NCI-H146 treated with DMSO at 0.1 percent for 48 hours (cell line): ENCODE measurements around the gene C20orf144.
A peak's percentile ranks its signal among the peaks of the same experiment; 100 is the strongest.

ENCODE experiments used
- DNase-seq: peaks from one replicate; lab custom pipeline; 2025; ENCODE audit not compliant: unreplicated experiment; lab: John Stamatoyannopoulos, UW

Gene C20orf144

DNA sequence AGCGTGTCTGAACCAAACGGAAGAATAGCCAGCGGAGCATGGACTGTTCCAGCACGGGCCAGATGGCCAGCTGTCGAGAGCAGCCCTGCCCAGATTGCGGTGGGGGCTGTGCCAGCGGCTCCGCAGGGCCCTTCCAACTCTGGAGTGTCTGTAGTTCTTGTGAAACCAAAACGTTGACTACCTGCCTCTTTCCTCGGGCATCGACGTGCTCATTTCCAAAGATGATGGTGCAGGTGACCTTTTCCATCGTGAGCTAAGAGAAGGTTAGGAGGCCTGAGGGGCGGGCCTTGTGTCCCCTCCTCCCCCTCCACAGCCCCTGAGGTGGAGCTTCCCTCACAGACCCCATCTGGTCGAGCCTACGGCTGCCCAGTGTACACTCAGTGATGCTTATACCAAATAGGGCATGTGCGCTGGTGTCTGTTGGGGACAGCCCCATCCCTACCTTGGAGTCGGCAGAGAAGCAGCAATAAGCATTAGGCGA is 12.9 kb upstream of the C20orf144 start:
- no peak for DNase-seq

DNA sequence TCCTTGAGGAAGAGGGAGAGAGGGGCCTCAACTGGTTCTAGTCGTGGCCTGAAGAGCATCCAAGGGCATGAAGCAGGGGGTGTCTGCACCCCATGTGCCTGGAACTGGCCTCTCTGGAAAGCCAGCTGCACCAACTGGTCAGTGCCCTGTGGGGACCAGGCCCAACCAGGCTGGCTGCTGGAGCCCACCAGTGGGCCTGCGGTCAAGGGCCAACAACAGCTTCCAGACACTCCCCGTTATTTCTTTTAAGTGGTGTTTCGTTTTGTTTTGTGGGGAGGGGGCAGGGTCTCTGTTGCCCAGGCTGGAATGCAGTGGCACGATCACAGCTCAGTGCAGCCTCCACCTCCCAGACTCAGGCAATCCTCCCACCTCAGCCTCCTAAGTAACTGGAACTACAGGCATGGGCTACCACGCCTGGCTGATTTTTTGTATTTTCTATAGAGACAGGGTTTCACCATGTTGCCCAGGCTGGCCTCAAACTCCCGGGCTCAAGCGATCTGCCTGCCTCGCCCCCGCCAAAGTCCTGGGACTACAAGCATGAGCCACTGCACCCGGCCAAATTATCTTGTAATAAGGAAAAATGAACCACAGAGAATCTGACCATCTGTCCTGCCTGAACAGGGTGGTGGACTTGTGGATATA is 11.9 kb upstream of the C20orf144 start:
- no peak for DNase-seq

DNA sequence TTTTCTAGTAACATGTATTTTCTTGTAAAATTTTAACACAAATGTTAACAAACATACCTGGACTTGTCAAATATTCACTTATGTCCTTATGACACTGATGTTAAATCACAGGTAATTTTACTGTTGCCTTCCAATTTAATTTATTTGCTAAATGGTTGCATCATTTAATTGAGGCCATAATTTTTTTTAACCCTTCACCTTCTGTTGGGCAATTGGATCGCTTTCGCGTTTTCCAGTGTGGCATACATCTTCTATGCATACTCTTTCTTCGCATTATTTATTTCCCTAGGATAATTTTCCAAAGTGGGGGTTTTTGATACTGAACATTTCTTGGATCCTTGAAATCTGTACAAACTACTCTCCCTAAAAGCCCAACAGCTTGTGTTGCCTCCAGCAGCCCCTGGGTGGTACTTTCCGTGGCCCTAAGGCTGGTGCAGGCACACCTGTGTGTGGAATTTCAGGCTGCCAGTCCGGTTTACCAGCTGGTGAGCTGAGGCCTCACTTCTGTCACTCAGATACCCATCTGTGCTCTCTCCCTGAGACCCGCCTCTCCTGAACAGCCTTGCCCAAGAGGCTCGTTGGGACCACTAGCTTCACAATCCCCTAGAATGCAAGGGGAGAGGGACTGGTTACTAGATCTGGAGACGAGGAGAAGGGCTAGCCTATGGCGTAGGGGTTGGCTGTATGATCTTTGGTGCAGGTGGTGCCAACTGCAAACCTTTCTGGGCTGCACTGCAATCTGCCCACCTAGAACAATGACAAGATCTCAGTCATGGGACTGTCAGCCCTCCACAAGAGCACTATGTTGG is 11.2 kb upstream of the C20orf144 start:
- DNase-seq: no peak

DNA sequence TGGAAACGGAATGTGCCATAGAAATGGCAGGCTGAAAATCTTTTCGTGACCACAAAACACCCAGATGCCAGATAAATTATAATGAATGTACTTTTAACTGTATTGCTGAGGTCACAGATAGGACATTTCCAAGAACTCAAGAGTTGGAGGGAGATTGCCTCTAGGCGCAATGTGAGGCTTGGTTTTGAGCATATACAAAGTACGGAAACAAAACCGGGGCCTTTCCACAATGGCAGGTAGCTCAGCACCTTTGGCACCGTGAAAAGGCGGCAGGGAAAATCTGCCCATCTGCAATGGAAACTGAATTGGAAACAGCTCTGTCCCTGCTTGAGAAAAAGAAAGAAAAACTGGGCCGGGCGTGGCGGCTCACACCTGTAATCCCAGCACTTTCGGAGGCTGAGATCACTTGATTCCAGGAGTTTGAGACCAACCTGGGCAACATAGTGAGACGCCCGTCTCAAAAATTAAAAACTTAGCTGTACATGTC is 10.5 kb upstream of the C20orf144 start:
- no peak for DNase-seq

DNA sequence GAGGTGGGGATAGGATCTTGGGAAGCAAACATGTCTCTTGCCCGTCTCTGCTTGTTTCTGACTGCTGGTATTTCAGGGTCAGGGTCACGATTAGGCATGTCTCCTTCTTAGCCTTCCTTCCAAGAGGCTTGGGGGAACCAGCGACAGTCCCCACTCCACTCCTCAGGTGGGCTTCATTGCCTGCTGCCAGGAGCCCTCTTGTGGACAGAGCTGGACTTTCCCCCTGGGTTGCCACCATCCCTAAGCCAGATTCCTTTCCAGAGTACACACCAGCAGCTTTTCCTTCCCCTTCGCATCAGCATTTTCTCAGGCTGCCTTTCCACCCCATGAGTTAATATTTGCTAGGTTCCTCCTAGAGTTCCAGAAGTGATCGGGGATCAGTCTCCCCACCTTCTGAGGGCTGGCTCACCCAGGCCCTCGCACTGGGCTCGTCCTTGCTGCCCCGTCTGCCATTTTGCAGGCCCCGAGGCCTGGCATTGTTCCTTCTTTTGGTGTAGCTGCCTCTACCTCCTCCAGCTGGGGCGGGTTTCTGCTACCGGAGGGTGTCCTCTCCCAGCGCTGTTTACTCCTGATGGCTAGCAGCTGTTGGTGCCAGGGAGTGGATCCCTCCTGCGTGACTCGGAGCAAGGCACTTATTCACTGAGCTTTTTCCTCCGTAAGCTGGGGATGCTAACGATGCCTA is 8.8 kb upstream of the C20orf144 start:
- DNase-seq: peak; percentile 68

DNA sequence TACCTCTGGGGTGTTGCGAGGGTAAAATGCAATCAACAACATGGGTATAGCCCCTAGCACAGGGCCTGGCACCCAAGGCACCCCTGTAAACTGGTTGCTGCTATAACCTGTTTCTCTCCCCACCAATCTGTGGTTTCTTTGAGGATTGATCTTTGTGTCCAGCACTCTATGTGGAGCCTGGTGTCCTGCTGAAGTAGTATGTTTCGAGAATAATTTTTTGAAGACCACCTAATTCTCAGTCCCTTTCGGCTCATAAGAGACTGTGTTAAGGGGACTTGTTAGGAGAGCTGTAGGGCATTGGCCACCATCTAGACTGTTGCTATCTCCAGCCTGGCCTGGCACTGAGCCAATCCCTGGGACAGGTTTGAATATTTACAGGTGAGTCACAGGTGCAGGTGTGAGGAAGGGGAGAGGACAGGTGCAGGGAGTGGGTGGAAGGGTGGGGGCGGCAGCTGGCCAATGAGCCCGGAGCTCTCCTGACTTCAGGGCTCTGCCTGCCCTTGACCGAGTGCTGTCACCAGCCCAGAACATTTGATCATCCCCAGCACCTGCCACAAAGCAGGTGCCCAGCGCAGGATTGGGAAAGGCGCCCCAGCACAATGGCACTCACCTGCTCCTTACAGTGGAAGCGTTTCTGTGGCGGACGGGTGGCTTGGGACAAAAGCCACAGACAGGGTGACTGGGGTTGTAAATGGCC is 8.1 kb upstream of the C20orf144 start:
- DNase-seq: peak; percentile 99

DNA sequence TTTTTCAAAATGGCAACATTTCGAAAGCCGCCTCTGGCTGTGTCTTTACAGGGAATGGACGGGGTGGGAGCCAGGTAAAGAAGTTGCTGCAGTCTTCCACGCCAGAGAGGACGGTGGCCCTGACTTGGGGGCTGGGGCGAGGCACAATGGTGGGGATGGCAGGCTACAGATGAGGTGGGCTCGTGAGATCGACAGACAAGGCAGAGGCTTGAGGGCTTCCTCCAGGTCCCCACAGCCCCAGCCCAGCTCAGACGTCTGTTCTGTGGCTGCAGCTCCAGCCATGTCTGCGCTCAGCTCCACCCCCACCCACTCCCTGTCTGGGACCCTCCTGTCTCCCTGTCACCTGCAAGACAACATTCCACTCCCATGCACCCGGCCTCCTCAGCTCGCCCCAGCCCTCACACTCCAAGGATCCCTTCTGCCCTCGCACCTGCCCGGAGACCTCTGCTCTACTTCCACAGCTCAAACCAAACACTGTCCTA is 7.4 kb upstream of the C20orf144 start:
- DNase-seq: no peak

DNA sequence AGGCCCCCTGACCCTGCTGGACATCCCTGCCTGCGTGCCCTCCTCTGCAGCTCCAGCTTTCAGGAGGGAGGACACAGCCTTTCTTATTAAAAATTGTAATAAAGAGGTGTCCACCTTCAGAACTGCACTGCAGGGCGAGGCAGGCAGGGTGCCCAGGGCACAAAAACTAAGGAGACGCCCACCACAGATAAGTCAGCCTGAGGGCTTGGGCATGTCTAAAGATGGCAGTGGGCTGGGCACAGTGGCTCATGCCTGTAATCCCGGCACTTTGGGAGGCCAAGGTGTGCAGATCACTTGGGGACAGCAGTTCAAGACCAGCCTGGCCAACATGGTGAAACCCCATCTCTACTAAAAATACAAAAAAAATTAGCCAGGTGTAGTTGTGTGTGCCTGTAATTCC is 7.0 kb upstream of the C20orf144 start:
- no peak for DNase-seq

DNA sequence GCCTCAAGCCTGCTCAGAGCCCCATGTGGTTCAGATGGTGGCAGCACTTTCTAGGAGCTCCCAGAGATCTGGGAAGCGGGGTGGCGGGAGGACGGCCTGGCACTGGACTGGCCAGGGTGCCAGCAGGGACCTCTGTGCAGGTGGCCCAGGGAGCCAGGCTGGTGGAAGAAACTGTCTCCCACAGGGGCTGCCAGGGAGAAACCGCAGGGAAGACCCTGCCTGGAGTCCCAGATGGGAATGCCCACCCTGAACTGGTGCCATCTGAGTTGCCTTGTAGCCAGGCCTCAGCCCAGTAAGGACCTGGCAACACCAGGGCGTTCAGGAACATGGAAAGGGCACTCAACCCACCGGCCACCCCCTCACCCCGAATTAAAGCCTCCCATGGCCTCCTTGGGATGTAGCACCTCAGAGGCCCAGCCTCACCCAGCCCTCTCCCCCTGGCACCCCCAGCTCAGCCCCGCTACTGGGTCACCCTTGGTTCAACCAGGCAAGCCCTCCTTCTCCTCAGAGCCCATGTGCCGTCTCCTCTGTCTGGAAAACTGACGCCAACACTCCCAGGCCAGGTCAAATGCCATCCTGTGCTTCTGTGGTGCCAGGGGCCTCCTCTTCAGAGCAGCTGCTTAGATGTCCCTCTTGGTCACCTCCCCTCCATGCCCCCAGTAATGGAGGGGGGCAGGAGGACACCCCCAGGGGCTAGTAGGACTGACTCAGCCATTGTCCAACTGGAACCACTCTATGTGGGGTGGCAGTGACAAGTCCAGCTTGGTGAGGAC is 5.9 kb upstream of the C20orf144 start:
- no peak for DNase-seq

DNA sequence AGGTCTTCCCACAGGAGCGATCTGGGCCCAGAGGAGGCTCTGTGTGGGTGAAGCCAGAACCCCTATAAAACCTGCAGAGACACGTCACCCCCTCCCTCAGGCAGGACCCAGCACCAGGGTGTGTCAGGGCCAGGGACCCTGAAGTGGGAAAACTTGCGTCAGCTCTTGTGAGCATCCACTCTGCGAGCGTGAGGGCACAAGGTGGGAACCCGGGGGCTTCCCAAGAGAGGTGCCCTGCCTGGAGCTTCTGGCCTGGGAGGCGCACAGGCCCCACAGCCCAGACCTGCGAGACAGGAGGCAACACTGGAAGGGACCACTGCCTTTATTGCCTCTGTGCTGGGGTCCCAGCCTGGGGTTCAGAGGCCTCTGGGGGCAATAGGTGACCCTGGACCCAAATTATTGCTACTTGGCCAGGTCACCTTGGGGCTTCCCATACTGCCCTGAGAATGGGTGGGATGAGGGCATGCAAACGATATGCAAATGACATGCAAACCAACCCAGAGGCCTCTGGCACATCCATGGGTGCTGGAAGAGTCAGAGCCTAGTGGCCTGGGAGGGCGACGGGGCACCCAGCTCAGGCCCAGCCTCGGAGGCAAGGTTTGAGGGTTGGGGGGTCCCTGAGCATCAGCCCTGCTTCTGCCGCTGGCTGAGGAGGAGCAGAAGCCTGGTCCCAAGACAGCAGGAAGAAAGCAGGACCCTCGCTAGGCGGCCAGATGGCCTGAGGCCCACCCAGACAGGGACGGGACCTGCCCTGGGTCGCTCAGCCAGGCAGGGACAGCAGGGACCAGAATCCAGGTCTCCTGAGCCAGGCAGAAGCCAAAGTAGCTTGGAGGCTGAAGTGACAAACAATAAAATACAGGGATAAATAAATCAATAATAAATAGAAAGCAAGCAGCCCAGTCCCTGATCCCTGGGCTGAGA is 5.1 kb upstream of the C20orf144 start:
- no peak for DNase-seq

DNA sequence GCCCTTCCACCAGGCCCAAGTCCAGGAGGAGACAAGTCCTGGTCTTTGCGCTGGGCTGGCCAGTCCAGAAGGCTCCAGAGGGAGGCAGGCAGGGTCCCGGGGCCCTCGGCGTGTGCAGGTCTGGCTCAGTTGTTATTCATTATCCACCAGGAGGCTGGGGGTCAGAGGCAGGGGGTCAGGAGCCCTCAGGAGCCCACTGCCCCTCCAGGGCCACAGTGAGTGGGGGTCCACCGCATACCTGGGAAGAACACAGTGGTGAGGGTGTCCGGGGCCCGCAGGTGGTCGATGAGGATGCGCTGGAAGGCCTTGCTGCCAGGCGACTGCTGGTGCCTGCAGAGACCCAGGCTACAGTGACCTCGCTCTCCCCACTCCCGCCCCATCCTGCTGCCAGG is 4.4 kb upstream of the C20orf144 start:
- no peak for DNase-seq

DNA sequence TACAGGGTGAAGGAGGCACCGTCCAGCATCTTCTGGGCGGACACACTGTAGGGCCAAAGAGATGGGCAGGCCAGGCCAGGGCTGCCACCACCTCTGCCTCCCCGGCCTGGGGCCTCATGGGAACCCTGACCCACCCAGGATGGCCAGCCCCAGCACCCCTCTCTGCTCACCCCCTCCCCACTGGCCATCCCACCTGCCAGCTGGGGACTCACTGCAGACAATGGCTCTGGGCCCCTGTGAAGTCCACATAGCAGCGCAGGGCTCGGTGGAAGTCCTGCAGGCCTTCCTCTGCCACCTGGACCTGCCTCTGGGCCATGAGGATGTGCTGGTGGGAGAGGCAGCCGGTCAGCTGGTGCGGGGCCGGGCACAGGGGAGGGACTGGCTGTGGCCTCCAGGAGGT is 3.6 kb upstream of the C20orf144 start:
- DNase-seq: no peak

DNA sequence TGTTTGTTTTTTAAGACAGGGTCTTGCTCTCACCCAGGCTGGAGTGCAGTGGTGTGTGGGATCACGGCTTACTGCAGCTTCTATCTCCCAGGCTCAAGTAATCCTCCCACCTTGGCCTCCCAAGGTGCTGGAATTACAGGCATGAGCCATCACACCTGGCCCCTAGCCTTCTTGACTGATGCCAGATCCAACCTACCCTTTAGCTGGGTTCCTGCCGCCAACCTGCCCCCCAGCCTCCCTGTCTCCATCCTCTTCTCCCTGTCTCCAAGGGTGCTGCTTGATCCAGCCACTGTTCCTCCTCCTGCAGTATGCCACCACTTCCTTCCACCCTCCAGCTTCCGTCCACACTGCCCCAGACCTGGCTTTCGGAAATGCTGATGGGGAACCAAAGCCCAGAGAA is 3.2 kb upstream of the C20orf144 start:
- no peak for DNase-seq

DNA sequence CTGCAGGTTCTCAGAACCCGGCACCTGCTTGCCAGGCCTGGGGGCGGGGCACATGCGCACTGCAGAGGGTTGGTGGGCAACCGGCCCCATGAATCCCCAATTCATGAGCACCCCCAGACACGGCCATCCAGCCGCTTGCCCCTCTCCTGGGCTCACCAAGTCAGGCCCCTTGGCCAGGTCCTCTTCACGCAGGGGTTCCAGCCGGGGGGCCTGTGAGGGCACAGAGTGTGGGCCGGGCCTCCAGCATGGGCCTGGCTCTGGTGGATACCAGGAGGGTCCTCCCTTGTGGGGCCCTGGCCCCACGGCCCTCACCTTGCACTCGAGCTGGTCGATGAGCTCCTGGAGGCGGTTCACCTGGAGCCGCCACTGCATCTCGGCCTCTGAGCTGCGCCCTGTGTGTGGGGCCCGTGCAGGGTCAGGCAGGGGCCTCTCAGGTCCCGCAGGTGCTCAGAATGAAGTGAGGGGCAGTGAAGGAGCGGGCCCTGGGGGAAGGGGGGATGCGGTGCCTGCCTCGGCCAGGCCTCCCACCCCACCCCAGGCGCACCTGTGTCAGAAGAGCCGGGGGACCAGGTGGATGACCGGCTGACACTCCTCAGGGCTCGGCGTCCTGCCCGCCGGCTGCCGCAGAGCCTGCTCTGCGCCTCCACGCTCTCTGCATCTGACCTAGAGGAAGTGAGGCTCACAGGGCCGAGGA is 2.6 kb upstream of the C20orf144 start:
- DNase-seq: no peak

DNA sequence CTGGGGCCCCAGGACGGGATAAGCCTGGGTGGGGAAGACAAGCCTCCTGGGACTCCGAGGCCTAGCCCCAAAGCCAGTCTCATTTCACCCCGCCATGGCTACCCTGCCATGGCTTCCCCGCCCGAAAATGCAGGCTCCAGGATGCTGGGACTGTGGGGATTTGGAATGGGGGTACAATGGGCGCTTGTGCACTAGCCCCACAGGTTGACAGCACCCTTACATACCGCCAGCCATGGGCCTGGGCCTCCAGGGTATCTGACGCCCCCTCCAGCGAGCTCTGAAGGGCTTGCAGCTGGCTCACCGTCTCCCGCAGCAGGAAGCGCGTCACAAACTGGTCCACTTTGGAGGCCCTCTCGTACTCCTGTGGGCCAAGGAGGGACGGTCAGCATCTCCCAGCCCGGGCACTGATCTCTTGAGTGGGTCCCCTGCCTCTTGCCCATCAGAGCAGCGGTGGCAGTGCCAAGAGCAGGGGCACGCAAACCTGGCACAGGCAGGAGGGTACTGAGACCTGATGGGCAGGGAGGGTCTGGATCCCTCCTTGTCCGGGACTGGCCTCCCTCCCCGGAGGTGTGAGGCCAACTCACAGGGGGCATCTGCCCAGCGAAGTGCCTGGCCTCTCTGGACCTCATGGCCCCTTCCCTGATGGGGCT is 2.0 kb upstream of the C20orf144 start:
- DNase-seq: no peak

DNA sequence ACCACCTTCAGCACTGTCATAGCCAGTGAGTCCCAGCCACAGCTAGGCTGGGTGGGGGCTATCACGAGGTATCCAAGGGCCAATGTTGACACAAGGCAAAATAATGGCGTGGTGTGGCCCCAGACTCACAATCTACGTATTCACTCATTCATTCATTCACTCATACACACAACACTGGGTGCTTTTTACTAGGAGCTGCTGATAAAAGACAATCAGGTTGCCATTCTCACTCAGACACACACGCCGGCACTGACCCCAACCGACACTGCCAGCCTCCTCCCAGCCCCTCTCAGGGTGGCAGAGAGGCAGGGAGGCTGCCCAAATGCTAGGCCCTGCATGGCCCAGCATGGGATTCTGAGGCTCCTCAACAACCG is 1.5 kb upstream of the C20orf144 start:
- no peak for DNase-seq

DNA sequence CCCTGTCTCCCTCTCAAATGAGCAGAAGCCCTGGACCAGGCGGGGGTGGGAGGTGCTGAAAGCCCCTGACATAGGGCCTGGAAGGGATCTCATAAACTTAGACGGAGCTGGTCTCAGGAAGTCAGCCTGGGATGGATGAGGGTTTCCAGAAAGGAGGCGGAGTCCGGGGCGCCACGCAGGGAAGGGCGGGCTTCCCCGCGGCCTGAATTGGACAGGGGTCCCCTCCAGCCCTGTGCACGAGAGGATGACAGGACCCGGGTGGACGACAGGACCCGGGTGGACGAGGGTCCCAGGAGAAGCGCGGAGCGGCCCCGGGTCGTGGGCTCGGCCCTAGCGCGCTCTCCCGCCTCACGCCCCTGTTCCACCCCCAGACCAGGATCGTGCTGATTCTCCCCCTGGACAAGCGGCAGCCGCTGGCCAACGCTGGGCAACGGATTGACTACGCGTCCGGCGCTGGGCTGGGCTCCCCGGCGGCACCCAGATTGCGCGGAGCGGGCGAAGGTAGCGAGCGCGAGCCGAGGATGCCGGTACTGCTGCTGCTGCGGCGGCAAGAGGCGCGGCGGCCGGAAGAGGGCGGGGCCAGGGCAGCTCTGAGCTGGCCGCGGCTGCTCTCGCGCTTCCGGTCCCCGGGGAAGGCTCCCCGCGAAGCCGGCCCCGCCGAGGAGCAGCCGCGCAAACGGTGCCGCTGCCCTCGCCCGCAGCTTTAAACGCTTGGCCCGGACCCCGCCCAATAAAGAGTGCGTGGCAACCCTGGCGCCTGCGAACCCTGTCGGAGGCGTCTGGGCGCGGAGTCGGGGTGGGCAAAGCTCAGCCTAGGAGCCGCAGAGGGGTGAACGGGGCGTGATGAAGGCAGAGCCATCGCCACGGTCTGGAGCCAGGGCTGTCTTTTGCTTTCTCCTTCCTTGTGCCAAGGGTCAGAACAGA is 1.3 kb downstream of the C20orf144 start:
- peak; percentile 84 for DNase-seq
